Measurements from ENCODE around the gene AGPAT4.

GRCh38 chr6:161290751-161291150, 16.9 kb upstream of the AGPAT4 start:
- TF ChIP-seq GATA2 (IDR thresholded peaks at IDR 0.05; ENCODE audit: low read depth, low read length): no peak
- TF ChIP-seq GATA3 (IDR thresholded peaks at IDR 0.05; ENCODE audit: low read depth, low read length): no peak
